Prostate gland (tissue), 2 donors: ENCODE results near the gene SPAG9. TPM values are rescaled to one million over a fixed set of nuclear protein-coding genes. Genes with fewer than 3 reads are reported as not detected.
A peak's percentile ranks its signal among the peaks of the same experiment; 100 is the strongest.

Experiments used
- DNase-seq: peaks from one replicate; pipeline ENCODE4 v3.0.0-alpha.2; 2019; ENCODE audit warnings: low spot score
- H3K27ac ChIP-seq, 2 donors: fragments of 200-600 bp; sonication (generic); 2 replicates each; pipeline ENCODE4 v1.5.1; 2017 to 2019
- H3K27me3 ChIP-seq: fragments of 200-600 bp; sonication (generic); replicated peaks from 2 replicates; pipeline ENCODE4 v1.5.1; 2019; ENCODE audit not compliant: insufficient read depth
- H3K36me3 ChIP-seq, 2 donors: fragments of 200-600 bp; sonication (generic); 1 replicate in 1 of 2; 2 replicates in 1 of 2; pipeline versions ENCODE4 v1.5.1 to v1.8.1; 2017 to 2019
- H3K4me1 ChIP-seq: fragments of 200-600 bp; sonication (generic); replicated peaks from 2 replicates; pipeline ENCODE4 v1.5.1; 2019
- H3K4me3 ChIP-seq, 2 donors: fragments of 200-600 bp; sonication (generic); 2 replicates each; pipeline ENCODE4 v1.5.1; 2017 to 2019
- H3K9me3 ChIP-seq: fragments of 200-600 bp; sonication (generic); 2 replicates; pipeline ENCODE4 v1.5.1; 2017
- POLR2A ChIP-seq: fragments of 450-650 bp; IDR thresholded peaks from one replicate; pipeline ENCODE4 v1.6.1; 2016; ENCODE audit warnings: antibody characterized with exemption, mild to moderate bottlenecking
- POLR2AphosphoS5 ChIP-seq: sonication (generic); formaldehyde crosslinking; IDR thresholded peaks from one replicate; pipeline ENCODE4 v1.6.1; 2017; ENCODE audit warnings: antibody characterized with exemption
- WGBS: methylation state at CpG from one replicate; pipeline ENCODE4 v1.1.5; 2018; 5-methylcytosine and 5-hydroxymethylcytosine counted together
- intact Hi-C: fragments of 100-400 bp; cut with DNase I; formaldehyde crosslinking; loops from one replicate; pipeline ENCODE4 v1.14.2; 2022
- total RNA-seq, 2 donors: library from RNA; depleted of rRNA; stranded (reverse); fragments of >200 nt; gene quantifications; one replicate each; pipeline ENCODE4 v1.1.0, GENCODE V29; 2016
- TF ChIP-seq, protein P1 (sequence below), 4 experiments: fragments of 200-600 bp in 2 of 4; fragments of 450-650 bp in 2 of 4; sonication (generic) in 2 of 4; IDR thresholded peaks; 1 replicate in 3 of 4; 2 replicates in 1 of 4; pipeline ENCODE4 v1.5.1; 2016 to 2019; ENCODE audit warnings: antibody characterized with exemption in 4 of 4, mild to moderate bottlenecking in 2 of 4, moderate library complexity in 2 of 4

SPAG9 gene
- total RNA-seq, 2 donors from 2014 or later: 48.3 to 98.3 TPM

DNA sequence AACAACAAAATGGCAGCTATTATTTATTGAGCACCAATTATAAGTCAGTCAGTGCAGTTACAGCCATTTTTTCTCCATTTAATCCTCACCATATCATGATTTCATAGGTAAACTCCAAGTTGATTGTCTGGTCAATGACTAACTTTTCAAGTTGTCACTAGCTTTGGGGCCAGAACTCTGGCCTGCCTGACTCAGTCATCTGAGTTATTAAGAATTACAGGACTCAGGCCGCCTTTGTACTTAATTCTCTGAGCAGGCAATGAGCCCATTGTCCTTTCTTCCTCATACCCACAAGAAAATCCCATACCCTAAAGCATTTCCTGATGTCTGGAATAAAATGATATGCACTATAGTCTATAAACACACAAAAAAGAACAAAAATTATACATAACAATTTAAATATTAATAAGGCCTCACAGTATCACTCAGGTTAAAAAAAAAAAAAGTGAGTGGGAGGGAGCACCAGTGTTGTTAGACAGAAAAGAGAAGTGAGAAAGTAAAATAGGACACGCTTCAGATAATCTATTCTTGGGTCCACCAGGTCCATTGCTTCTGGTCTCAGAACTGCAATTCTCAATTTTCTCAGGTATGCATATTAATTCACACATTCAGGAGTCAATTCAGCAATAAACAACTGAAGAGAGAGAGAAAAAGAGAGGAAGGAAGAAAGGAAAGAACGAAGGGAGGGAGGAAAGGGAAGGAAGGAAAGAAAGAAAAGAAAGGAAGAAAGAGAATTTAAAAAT is 70.2 kb downstream of the SPAG9 start:
- DNase-seq: no peak
- intact Hi-C loops: no loop called here
- 86% methylated on average over 3 of the region's 3 CpGs for WGBS
- Histone ChIP-seq H3K27me3 (no peaks in the 10 kb centered on the region), H3K4me1 (no peaks in the 10 kb centered on the region), H3K36me3 (no peaks in the 10 kb centered on the region), H3K9me3 (no peaks in the 10 kb centered on the region), H3K4me3 (no peak overlapping the region), H3K27ac (no peak overlapping the region)
- no peak for TF ChIP-seq POLR2AphosphoS5
- TF ChIP-seq, protein P1, sequence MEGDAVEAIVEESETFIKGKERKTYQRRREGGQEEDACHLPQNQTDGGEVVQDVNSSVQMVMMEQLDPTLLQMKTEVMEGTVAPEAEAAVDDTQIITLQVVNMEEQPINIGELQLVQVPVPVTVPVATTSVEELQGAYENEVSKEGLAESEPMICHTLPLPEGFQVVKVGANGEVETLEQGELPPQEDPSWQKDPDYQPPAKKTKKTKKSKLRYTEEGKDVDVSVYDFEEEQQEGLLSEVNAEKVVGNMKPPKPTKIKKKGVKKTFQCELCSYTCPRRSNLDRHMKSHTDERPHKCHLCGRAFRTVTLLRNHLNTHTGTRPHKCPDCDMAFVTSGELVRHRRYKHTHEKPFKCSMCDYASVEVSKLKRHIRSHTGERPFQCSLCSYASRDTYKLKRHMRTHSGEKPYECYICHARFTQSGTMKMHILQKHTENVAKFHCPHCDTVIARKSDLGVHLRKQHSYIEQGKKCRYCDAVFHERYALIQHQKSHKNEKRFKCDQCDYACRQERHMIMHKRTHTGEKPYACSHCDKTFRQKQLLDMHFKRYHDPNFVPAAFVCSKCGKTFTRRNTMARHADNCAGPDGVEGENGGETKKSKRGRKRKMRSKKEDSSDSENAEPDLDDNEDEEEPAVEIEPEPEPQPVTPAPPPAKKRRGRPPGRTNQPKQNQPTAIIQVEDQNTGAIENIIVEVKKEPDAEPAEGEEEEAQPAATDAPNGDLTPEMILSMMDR (IDR thresholded peaks at IDR 0.05): no peak

GRCh38 chr17:51046514-51047384 is 73.9 kb downstream of the SPAG9 start:
- Histone ChIP-seq H3K27ac (peak overlapping the region; percentile 41 to 42), H3K27me3 (no peaks in the 10 kb centered on the region), H3K4me1 (no peaks in the 10 kb centered on the region), H3K9me3 (no peaks in the 10 kb centered on the region), H3K36me3 (no peaks in the 10 kb centered on the region), H3K4me3 (peak overlapping the region in 1 of 2 donors; percentile 20)
- DNase-seq: peak; percentile 74
- 11% methylated on average over 13 of the region's 13 CpGs for WGBS
- intact Hi-C loops: no loop called here
- TF ChIP-seq, protein P1 (IDR thresholded peaks at IDR 0.05): no peak
- TF ChIP-seq POLR2AphosphoS5: peak; percentile 84

GRCh38 chr17:51046046-51046445 is 74.6 kb downstream of the SPAG9 start:
- no peaks in the 10 kb centered on the region for H3K9me3 ChIP-seq
- no peaks in the 10 kb centered on the region for H3K4me1 ChIP-seq
- no peaks in the 10 kb centered on the region for H3K27me3 ChIP-seq
- H3K36me3 ChIP-seq: no peaks in the 10 kb centered on the region
- TF ChIP-seq POLR2AphosphoS5 (no peak), POLR2A (no peak)
- TF ChIP-seq, protein P1 (IDR thresholded peaks at IDR 0.05): no peak
- peak overlapping the region in 1 of 2 donors; percentile 20 for H3K4me3 ChIP-seq
- no peak for DNase-seq
- 22% methylated on average over 3 of the region's 3 CpGs for WGBS
- H3K27ac ChIP-seq: peak overlapping the region; percentile 41 to 42
- intact Hi-C loops: no loop called here

GRCh38 chr17:51045621-51046020 is 75.0 kb downstream of the SPAG9 start:
- intact Hi-C loops: no loop called here
- 31% methylated on average over 1 of the region's 1 CpG for WGBS
- Histone ChIP-seq H3K4me1 (no peaks in the 10 kb centered on the region), H3K36me3 (no peaks in the 10 kb centered on the region), H3K27me3 (no peaks in the 10 kb centered on the region), H3K9me3 (no peaks in the 10 kb centered on the region), H3K27ac (peak overlapping the region; percentile 41 to 42), H3K4me3 (no peak overlapping the region)
- no peak for DNase-seq
- TF ChIP-seq POLR2A (no peak), POLR2AphosphoS5 (no peak)
- TF ChIP-seq, protein P1 (IDR thresholded peaks at IDR 0.05): no peak
